ENCODE results near the gene RBM4.
"Not testable (repeated sequence)": the region's sequence is repeated elsewhere in the genome, so short reads cannot be mapped to it uniquely, and the experiment has no call there.

RBM4 gene

DNA sequence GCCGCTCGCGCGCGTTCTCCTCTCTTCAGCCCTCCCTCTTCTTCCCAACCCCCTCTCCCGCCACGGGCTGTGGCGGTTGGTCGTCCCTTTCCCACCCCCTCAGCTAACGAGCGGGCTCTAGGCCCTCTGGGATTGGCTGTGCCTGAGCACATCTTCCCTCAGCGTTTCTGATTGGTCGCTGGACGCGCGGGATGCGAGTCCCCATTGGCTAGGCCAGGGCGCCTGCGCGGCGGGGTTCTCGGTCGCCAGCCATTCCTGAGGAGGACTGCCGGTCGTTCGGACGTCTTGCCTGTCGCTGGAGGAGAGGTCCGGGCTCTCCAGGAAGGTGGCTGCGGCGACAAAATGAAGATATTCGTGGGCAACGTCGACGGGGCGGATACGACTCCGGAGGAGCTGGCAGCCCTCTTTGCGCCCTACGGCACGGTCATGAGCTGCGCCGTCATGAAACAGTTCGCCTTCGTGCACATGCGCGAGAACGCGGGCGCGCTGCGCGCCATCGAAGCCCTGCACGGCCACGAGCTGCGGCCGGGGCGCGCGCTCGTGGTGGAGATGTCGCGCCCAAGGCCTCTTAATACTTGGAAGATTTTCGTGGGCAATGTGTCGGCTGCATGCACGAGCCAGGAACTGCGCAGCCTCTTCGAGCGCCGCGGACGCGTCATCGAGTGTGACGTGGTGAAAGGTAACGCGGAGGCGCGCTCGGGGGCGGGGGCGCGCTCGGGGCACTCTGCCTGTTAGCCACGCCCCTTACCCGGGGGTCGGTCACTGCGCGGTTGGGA lies 21.9 kb upstream of the RBM4 start, which contains the start of gene RBM14:
RBM14 (plus strand) TSS at position 252 of the 776 bp plus-strand sequence; CDS start at position 343, 91 bp downstream.
- peak; percentile 98 for DNase-seq (ENCODE audit: low read depth)

GRCh38 chr11:66617155-66617834 lies 21.2 kb upstream of the RBM4 start:
- DNase-seq (ENCODE audit: low read depth): no peak

- no peak for DNase-seq (ENCODE audit: low read depth)
Observed at GRCh38 chr11:66619080-66619554, 19.4 kb upstream of the RBM4 start.

DNA sequence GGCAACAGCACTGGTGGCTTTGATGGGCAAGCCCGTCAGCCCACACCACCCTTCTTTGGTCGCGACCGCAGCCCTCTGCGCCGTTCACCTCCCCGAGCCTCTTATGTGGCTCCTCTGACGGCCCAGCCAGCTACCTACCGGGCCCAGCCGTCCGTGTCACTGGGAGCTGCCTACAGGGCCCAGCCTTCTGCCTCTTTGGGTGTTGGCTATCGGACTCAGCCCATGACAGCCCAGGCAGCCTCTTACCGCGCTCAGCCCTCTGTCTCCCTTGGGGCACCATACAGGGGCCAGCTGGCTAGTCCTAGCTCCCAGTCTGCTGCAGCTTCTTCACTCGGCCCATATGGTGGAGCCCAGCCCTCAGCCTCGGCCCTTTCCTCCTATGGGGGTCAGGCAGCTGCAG lies 14.1 kb upstream of the RBM4 start:
- no peak for DNase-seq (ENCODE audit: low read depth)

DNA sequence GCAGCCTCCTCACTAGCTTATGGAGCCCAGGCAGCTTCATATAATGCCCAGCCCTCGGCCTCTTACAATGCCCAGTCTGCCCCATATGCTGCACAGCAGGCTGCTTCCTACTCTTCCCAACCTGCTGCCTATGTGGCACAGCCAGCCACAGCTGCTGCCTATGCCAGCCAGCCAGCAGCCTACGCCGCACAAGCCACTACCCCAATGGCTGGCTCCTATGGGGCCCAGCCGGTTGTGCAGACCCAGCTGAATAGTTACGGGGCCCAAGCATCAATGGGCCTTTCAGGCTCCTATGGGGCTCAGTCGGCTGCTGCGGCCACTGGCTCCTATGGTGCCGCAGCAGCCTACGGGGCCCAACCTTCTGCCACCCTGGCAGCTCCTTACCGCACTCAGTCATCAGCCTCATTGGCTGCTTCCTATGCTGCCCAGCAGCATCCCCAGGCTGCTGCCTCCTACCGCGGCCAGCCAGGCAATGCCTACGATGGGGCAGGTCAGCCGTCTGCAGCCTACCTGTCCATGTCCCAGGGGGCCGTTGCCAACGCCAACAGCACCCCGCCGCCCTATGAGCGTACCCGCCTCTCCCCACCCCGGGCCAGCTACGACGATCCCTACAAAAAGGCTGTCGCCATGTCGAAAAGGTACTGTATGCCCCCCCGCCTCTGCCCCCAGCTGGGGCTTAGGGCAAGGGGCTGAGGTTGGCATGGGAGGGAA lies 13.3 kb upstream of the RBM4 start:
- DNase-seq (ENCODE audit: low read depth): no peak

GRCh38 chr11:66625752-66626149 lies 12.8 kb upstream of the RBM4 start:
- no peak for DNase-seq (ENCODE audit: low read depth)

- DNase-seq (ENCODE audit: low read depth): no peak
Observed at GRCh38 chr11:66626382-66626781, 12.1 kb upstream of the RBM4 start.

DNA sequence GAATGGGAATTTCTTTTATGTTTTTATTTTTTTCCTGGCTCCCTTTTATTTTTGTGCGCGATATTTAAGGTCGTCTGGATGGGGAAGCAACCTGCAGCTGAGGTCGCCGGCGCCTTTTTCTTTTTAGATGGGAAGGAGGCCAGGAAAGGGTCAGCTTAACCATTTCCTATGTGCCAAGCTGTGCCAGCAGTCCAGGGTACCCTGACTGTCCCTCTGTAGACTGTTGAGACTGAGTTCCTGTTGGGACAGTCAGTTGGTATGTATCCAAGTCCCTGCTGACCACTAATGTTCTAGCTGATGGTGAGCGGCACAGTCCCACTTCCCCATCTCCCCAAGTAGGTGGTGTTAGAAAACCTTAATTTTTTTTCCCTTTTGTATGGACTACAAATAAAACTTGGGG lies 11.6 kb upstream of the RBM4 start:
- DNase-seq (ENCODE audit: low read depth): no peak

- no peak for DNase-seq (ENCODE audit: low read depth)
Observed at GRCh38 chr11:66628061-66628603, 10.4 kb upstream of the RBM4 start.

- no peak for DNase-seq (ENCODE audit: low read depth)
Observed at GRCh38 chr11:66629356-66629755, 9.1 kb upstream of the RBM4 start.

GRCh38 chr11:66631883-66632282 lies 6.6 kb upstream of the RBM4 start:
- DNase-seq (ENCODE audit: low read depth): no peak

DNA sequence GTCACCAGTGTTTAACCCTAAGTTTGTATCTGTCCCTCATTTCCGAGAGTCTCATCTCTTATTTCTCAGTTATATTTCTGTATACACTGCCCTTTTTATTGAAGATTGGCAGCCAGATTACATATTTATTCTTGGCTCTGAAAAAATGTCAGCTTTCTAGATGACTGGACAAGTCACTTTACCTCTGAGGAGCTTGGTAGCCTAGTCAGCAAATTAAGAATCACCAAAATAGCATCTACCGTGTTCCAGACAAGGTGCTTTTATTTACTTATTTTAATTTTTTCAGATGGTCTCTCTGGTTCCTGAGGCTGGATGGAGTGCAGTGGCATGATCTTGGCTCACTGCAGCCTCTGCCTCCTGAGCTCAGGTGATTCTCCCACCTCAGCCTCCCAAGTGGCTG lies 5.6 kb upstream of the RBM4 start:
- no peak for DNase-seq (ENCODE audit: low read depth)

DNA sequence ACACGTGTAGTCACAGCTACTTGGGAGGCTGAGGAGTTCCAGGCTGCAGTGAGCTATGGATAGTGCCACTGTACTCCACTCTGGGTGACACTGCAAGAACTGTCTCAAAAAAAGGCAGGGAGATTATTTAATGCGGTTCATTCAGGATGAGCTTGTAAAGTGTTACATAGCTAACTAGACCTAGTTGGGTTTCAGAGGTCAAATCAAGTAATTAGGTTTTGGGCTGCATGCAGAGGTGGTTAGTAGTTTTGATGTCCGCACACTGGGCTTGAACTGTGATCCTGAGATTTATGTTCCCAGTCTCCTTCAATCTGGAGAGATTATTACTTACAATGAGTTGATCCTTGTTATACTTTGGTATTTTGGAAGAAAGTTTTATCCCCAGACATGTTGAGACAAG lies 2.1 kb upstream of the RBM4 start:
- DNase-seq (ENCODE audit: low read depth): no peak

DNA sequence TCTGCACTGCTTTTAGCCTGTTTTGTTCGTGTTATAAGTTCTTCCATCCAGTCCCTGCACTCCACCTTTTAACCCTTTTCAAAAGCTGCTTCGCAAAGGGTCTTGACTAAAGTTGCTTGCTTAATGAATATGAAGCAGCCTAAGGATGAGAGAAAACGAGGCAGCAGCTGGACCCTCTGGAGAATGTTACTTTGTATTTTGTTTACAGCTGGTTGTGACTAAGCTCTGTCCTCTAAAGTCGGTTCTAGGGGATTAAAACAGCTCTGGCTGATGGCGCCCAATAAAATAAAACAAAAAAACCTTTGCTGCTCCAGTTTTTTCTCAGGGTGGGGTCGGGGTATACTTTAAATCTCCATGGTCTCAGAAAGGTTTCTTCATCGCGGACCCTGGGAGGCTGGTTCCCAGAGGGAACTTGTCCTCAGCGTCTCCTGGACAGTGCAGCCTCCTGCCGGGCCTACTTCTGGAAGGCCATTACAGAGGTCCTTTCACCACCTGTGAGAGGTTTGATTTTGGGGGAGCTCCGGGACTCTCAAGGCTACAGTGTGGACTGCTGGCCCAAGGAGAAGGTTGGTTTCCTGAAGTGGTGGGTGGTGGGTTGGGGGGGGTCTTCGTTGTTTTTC lies 836 bp upstream of the RBM4 start:
- no peak for DNase-seq (ENCODE audit: low read depth)

DNA sequence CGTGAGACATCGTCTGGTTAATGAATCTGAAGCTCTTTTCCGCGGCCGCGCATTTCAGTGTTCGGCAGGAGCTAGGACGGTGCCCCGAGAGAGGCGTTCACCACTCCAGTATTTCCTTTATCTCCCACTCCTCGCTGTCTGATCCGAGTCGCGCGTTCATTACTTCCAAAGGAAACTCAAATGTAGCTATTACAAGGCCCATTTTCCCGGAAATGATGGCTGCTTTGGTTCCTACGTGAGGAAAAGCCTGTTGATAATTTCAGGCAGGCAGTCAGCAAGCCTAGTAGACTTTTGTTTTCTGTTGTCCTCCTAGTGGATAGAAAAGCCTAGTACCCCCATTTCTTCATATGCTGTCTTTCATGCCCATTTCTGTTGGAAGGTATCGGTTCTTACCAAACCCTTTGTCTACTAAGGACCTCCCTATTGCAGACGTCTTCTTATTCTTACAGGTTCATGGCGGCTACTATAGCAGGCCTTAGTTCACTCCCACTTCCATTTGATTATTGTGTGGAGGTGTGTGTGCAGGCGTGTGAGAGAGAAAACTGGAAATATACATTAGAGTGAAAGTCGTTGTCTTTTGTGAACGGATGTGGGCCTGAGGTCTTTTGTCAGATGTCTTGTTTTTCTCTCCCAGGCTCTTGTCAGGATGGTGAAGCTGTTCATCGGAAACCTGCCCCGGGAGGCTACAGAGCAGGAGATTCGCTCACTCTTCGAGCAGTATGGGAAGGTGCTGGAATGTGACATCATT lies 737 bp downstream of the RBM4 start:
- no peak for DNase-seq (ENCODE audit: low read depth)

- DNase-seq (ENCODE audit: low read depth): not testable (repeated sequence)
Observed at GRCh38 chr11:66639814-66640340, 1.4 kb downstream of the RBM4 start.

DNA sequence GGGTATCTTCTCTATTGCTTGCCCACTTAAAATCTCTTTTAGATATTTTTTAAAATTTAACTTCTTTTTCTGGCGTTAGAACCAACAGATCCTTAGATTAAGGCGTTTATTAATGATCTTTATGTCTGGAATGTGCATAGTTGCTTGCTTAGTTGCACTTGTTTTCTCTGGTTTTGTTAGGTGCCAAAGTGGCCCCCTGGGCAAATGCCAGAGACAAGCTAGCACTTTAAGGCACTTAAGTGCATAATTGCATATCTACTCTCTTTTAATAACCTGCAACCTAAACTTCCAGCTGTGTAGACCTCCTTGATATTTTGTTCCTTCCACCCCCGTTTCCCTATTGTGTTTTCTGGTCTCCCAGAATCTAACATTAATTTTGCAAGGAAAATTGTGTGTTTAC lies 3.3 kb downstream of the RBM4 start:
- DNase-seq (ENCODE audit: low read depth): no peak

DNA sequence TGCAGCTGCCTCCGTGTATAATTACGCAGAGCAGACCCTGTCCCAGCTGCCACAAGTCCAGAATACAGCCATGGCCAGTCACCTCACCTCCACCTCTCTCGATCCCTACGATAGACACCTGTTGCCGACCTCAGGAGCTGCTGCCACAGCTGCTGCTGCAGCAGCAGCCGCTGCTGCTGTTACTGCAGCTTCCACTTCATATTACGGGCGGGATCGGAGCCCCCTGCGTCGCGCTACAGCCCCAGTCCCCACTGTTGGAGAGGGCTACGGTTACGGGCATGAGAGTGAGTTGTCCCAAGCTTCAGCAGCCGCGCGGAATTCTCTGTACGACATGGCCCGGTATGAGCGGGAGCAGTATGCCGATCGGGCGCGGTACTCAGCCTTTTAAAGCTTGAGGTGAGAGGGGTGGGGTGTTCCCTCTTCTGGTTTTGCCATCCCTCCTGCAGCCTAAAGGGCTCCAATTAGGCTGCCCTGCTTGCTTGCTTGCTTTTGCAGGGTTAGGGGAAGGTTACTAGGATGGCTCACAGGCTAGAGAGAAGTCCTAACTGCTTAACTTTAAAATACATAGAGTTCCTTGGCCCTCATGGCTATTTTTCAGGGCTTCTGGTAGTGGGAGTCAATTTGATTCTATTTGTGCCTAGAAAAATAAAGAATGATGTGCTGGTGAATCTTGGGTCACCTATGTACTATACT lies 5.4 kb downstream of the RBM4 start:
- DNase-seq (ENCODE audit: low read depth): no peak

GRCh38 chr11:66646828-66647227 lies 8.3 kb downstream of the RBM4 start:
- DNase-seq (ENCODE audit: low read depth): no peak

DNA sequence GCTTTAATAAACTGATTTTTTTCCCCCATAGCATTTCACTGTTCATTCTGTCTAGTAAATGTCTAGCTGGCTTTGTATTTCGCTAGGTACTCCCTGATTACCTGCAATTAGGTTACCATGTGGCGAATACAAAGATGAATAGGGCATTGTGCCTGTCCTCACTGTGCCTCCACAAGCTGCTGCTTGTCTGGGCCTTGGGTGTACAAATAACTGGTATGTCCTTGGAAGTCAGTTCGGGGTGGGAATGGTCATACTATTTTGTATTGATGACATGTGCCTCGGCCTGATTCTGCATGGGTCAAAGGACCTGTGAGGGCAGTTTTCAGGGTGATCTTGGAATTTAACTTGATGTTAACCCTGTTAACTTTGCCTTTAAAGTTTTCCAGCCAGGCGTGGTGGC lies 11.4 kb downstream of the RBM4 start:
- no peak for DNase-seq (ENCODE audit: low read depth)

DNA sequence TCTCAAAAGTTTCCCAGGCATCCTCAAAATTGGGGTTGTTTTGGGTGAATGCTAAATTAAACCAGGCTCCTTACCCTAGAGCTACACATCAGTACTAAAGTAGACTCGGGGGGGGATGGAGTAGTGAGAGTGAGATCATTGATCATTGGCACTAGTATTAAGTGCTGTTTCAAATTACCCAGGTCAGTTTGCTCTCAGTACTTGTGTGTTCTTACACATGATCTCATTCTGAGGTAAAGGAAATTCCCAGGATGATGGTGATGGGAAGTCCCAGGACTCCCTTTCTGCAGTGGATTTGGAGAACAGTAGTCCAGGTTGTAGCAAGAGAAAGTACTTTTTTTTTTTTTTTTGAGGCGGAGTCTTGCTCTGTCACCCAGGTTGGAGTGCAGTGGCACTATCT lies 12.5 kb downstream of the RBM4 start:
- no peak for DNase-seq (ENCODE audit: low read depth)

All from activated T-cell treated with anti-CD3 and anti-CD28 coated beads for 48 hours (primary cell).